Measurements from ENCODE around the gene NCAPG. TPM values are rescaled to one million over a fixed set of nuclear protein-coding genes. Genes with fewer than 3 reads are reported as not detected.

Gene NCAPG
- total and polyA plus RNA-seq, 10 of the 15 experiments (the other 5 are each of a cell fraction or from before 2014, with no cell fraction given), result 17.3 to 93.9 (median 53.7) TPM

DNA sequence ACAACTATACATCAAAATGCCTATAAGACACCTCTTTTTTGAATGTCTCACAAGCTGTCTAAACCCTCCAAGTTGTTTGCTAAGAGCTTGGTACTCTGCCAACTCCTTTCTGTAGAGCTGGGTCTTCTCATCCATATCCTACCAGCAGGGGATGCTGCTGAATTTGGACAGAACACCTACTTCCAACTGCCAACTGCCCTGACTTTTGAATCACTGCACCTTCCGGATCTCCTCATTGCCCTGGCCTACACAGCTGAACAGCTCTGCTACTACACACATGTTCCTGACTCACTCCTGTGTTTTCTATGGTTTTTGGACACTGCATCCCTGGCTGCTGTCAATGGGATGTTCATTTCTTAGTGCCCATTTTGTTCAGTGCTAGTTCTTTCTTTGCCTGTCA, 48.1 kb upstream of the NCAPG start:
- FAIRE-seq, result peak; percentile 59
- WGBS (ENCODE audit: insufficient coverage, insufficient replicate concordance, low lambda C conversion rate, missing lambda C conversion rate), result 86% methylated on average over 1 of the region's 1 CpG
- BruUV-seq (replicated peaks), result no TSS peak
- Histone ChIP-seq H3K27me3 (replicated peaks in 1 of 2; ENCODE audit: control insufficient read depth in 2 of 2, insufficient read depth in 2 of 2, low read length in 1 of 2) (no peaks in the 10 kb centered on the region), H3K79me2 (ENCODE audit: control insufficient read depth, insufficient read depth, low read length) (no peaks in the 10 kb centered on the region), H3K4me3 (no peak overlapping the region), H2AFZ (ENCODE audit: control insufficient read depth, low read depth, low read length) (no peak overlapping the region), H3K4me2 (ENCODE audit: control insufficient read depth, insufficient read depth) (no peak overlapping the region), H4K20me1 (ENCODE audit: control insufficient read depth, insufficient read depth) (no peaks in the 10 kb centered on the region), H3K4me1 (ENCODE audit: control insufficient read depth, insufficient read depth, low read length) (no peaks in the 10 kb centered on the region), H3K27ac (ENCODE audit: control insufficient read depth, insufficient read depth) (no peak overlapping the region), H3K36me3 (ENCODE audit: control insufficient read depth in 2 of 2, insufficient read depth in 2 of 2, low read length in 1 of 2) (no peaks in the 10 kb centered on the region), H3K9ac (ENCODE audit: control insufficient read depth, insufficient read depth, low read length) (no peak overlapping the region), H3K9me3 (replicated peaks; ENCODE audit: control insufficient read depth, insufficient read depth, low read length) (no peaks in the 10 kb centered on the region; the same call in 2 of the 3 replicates)
- peak; percentile 48; the same call in 2 of the 3 replicates for ATAC-seq
- POLR2A ChIA-PET, result no interaction called here
- CTCF ChIA-PET, result interaction anchor here (0.9 to 2.0 kb wide), 5 partner anchors 14 to 213 kb away, joined by 3 to 13 read pairs (median 3); no protein-coding TSS in a partner anchor
- in situ Hi-C loops (cut with MboI) (no loop called here), intact Hi-C loops (cut with micrococcal nuclease; ENCODE audit: unreplicated experiment) (loop anchor here (5.0 kb wide), 2 partner anchors 45 to 830 kb away; no protein-coding TSS in a partner anchor)
- SMC1A ChIA-PET (ENCODE audit: uncharacterized antibody, unreplicated experiment), result interaction anchor here (1.2 kb wide), 1 partner anchor 43 kb away, joined by 5 read pairs; no protein-coding TSS in a partner anchor
- TF ChIP-seq JUND (IDR thresholded peaks at IDR 0.05; ENCODE audit: low read depth, low read length) (no peak), SMC3 (IDR thresholded peaks at IDR 0.05; ENCODE audit: borderline replicate concordance, low read length) (peak; percentile 22; the same call in 1 of the 2 replicates), RAD21 (IDR thresholded peaks at IDR 0.05; ENCODE audit: insufficient read depth, low read depth, low read length) (peak; percentile 46)
- TF ChIP-seq, protein P1, sequence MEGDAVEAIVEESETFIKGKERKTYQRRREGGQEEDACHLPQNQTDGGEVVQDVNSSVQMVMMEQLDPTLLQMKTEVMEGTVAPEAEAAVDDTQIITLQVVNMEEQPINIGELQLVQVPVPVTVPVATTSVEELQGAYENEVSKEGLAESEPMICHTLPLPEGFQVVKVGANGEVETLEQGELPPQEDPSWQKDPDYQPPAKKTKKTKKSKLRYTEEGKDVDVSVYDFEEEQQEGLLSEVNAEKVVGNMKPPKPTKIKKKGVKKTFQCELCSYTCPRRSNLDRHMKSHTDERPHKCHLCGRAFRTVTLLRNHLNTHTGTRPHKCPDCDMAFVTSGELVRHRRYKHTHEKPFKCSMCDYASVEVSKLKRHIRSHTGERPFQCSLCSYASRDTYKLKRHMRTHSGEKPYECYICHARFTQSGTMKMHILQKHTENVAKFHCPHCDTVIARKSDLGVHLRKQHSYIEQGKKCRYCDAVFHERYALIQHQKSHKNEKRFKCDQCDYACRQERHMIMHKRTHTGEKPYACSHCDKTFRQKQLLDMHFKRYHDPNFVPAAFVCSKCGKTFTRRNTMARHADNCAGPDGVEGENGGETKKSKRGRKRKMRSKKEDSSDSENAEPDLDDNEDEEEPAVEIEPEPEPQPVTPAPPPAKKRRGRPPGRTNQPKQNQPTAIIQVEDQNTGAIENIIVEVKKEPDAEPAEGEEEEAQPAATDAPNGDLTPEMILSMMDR (IDR thresholded peaks at IDR 0.05 in 2 of 3, conservative IDR thresholded peaks at IDR 0.05 in 1 of 3; ENCODE audit: control insufficient read depth in 2 of 3, extremely low read depth in 1 of 3, insufficient read depth in 1 of 3, low read depth in 3 of 3, low read length in 3 of 3), result peak; percentile 35 to 50 (median 42); a peak in 4 of 6 replicates
- RAD21 ChIA-PET (ENCODE audit: unreplicated experiment), result no interaction called here
- no peak for DNase-seq (ENCODE audit: low read depth, low spot score)

Data from GM12878 (cell line).